Dedifferentiated amniotic fluid mesenchymal stem cell (primary cell): ENCODE results near the gene PELI3.

Experiments
- DNase-seq: peaks from one replicate; pipeline ENCODE4 v3.0.0-alpha.2; 2016; ENCODE audit errors: extremely low spot score

The PELI3 gene

GRCh38 chr11:66475349-66476172 is 8.9 kb downstream of the PELI3 start:
- no peak for DNase-seq

GRCh38 chr11:66476173-66476840 is 9.6 kb downstream of the PELI3 start:
- no peak for DNase-seq

GRCh38 chr11:66476841-66477251 is 10.1 kb downstream of the PELI3 start:
- DNase-seq, result no peak

- DNase-seq, result no peak
Observed at GRCh38 chr11:66477263-66478201, 10.8 kb downstream of the PELI3 start.

GRCh38 chr11:66478729-66479393 is 12.2 kb downstream of the PELI3 start:
- DNase-seq, result no peak

- no peak for DNase-seq
Observed at GRCh38 chr11:66479394-66480116, 12.8 kb downstream of the PELI3 start.

GRCh38 chr11:66480117-66480938 is 13.6 kb downstream of the PELI3 start, which contains the start of gene DPP3:
TSS of gene DPP3 (plus strand) at chr11:66480434. CDS start at chr11:66482201, 1,767 bp downstream.
- peak; percentile 95 for DNase-seq

- no peak for DNase-seq
Observed at GRCh38 chr11:66484806-66485380, 18.2 kb downstream of the PELI3 start.

- no peak for DNase-seq
Observed at GRCh38 chr11:66488957-66489356, 22.3 kb downstream of the PELI3 start.

- no peak for DNase-seq
Observed at GRCh38 chr11:66489636-66490035, 22.9 kb downstream of the PELI3 start.

GRCh38 chr11:66491315-66491935 is 24.7 kb downstream of the PELI3 start:
- DNase-seq, result no peak

GRCh38 chr11:66492161-66492865 is 25.6 kb downstream of the PELI3 start:
- DNase-seq, result no peak

- no peak for DNase-seq
Observed at GRCh38 chr11:66493130-66493529, 26.4 kb downstream of the PELI3 start.

- no peak for DNase-seq
Observed at GRCh38 chr11:66494458-66494857, 27.8 kb downstream of the PELI3 start.

- DNase-seq, result no peak
Observed at GRCh38 chr11:66494935-66495334, 28.2 kb downstream of the PELI3 start.

- no peak for DNase-seq
Observed at GRCh38 chr11:66495401-66495854, 28.7 kb downstream of the PELI3 start.

- DNase-seq, result no peak
Observed at GRCh38 chr11:66497206-66497605, 30.5 kb downstream of the PELI3 start.

GRCh38 chr11:66498506-66498905 is 31.8 kb downstream of the PELI3 start:
- DNase-seq, result no peak
